Esophagus (tissue), 2 donors: ENCODE results near the gene FRMD1. TPM values are rescaled to one million over a fixed set of nuclear protein-coding genes. Genes with fewer than 3 reads are reported as not detected.

ENCODE experiments used
- H3K27ac ChIP-seq, 2 donors: one replicate each; pipeline ENCODE4 v1.5.1; 2013; ENCODE audit warnings: low read depth in 2 of 2, mild to moderate bottlenecking in 2 of 2, inconsistent platforms in 1 of 2, low read length in 1 of 2, moderate library complexity in 1 of 2
- H3K27me3 ChIP-seq, 2 donors: one replicate each; pipeline ENCODE4 v1.6.1; 2013; ENCODE audit warnings: low read length in 2 of 2, control low read depth in 1 of 2, mild to moderate bottlenecking in 1 of 2; ENCODE audit not compliant: insufficient read depth in 2 of 2, control insufficient read depth in 1 of 2
- H3K36me3 ChIP-seq, 2 donors: one replicate each; pipeline ENCODE4 v1.6.1; 2013; ENCODE audit warnings: low read length in 1 of 2; ENCODE audit not compliant: control insufficient read depth in 2 of 2, insufficient read depth in 2 of 2
- H3K4me1 ChIP-seq, 2 donors: one replicate each; pipeline ENCODE4 v1.6.1; 2013; ENCODE audit warnings: low read length in 1 of 2; ENCODE audit not compliant: control insufficient read depth in 2 of 2, insufficient read depth in 2 of 2
- H3K4me3 ChIP-seq, 2 donors: one replicate each; pipeline ENCODE4 v1.5.1; 2013; ENCODE audit warnings: low read length in 2 of 2, mild to moderate bottlenecking in 2 of 2, low read depth in 1 of 2, moderate library complexity in 1 of 2
- H3K9me3 ChIP-seq, 2 donors: one replicate each; pipeline ENCODE4 v1.6.1; 2013; ENCODE audit warnings: mild to moderate bottlenecking in 2 of 2, low read depth in 1 of 2, low read length in 1 of 2, moderate library complexity in 1 of 2; ENCODE audit not compliant: control insufficient read depth in 2 of 2, insufficient read depth in 1 of 2
- WGBS, 2 donors: extraction: QIAGEN DNeasy Blood & Tissue Kit; methylation state at CpG; one replicate each; pipeline ENCODE4 v1.1.7; 2013; 5-methylcytosine and 5-hydroxymethylcytosine counted together
- polyA plus RNA-seq, 2 donors: library from polyadenylated mRNA; stranded (reverse); fragments of 200-250 nt; gene quantifications; one replicate each; pipeline ENCODE4 v1.2.3, GENCODE V29; 2013
- donor health status: healthy with polysubstance abuse.
- donor health status: Bipolar disorder and iron deficiency.

Gene FRMD1
- polyA plus RNA-seq, 2 donors, result 0.02 TPM

- no peaks in the 10 kb centered on the region for H3K9me3 ChIP-seq
- H3K4me3 ChIP-seq, result no peak overlapping the region
- H3K27me3 ChIP-seq, result no peaks in the 10 kb centered on the region
- H3K4me1 ChIP-seq, result no peaks in the 10 kb centered on the region
- H3K36me3 ChIP-seq, result no peaks in the 10 kb centered on the region
- WGBS, 2 donors, result 77 to 81% methylated on average over 5 of the region's 5 CpGs
- H3K27ac ChIP-seq, result no peak overlapping the region
These were observed 57.4 kb downstream of the FRMD1 start for GRCh38 chr6:168021581-168021980.

DNA sequence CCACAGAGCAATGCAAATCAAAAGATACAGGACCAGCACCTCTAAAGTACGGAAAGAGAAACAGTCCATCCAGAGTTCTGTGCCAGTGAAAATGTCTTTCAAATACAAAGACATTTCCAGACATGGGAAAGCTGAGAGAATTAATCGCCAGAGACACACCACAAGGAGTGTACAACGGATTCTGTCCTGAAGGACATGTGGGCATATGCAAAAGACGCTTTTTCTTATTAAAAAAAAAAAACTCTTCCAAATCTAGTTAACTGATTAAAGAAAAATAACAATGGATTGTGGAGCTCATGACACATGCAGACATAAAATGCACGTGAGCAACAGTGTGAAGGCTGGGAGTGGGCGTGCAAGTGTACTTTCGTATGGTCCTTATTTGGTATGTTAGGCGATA is 58.8 kb downstream of the FRMD1 start:
- Histone ChIP-seq H3K4me1 (no peaks in the 10 kb centered on the region), H3K36me3 (no peaks in the 10 kb centered on the region), H3K4me3 (no peak overlapping the region), H3K27me3 (no peaks in the 10 kb centered on the region), H3K27ac (no peak overlapping the region), H3K9me3 (no peaks in the 10 kb centered on the region)
- 85 to 87% methylated on average over 8 of the region's 8 CpGs for WGBS, 2 donors

DNA sequence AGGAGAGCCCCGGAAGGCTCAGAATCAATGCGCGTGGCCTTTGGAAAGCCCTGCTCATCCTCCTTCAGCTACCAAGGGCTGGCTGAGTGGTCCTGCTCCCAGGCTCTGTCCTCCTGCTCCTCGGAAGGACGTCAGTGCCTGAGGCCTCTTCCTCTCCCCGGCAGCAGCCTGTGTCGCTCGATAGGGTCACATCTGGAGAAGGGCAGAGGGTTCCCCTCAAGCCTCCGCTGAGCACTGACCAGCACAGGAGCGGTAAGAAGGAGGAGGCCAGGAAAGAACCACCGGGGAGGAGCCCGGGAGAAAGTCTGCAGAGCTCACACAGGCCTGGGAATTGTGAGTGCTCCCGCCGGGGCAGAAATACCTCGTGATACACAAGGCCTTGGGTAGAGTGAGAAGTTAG is 60.3 kb downstream of the FRMD1 start:
- H3K27me3 ChIP-seq, result no peaks in the 10 kb centered on the region
- no peaks in the 10 kb centered on the region for H3K9me3 ChIP-seq
- H3K4me1 ChIP-seq, result no peaks in the 10 kb centered on the region
- H3K36me3 ChIP-seq, result no peaks in the 10 kb centered on the region
- 85 to 86% methylated on average over 15 of the region's 15 CpGs for WGBS, 2 donors
- H3K27ac ChIP-seq, result no peak overlapping the region
- no peak overlapping the region for H3K4me3 ChIP-seq

GRCh38 chr6:168017629-168018028 is 61.4 kb downstream of the FRMD1 start:
- Histone ChIP-seq H3K4me3 (no peak overlapping the region), H3K4me1 (no peaks in the 10 kb centered on the region), H3K36me3 (no peaks in the 10 kb centered on the region), H3K27me3 (no peaks in the 10 kb centered on the region), H3K9me3 (peaks cover 1 to 5% of the 10 kb centered on the region in 2 donors), H3K27ac (no peak overlapping the region)
- 58 to 60% methylated on average over 11 of the region's 11 CpGs for WGBS, 2 donors

GRCh38 chr6:168016721-168017525 is 62.1 kb downstream of the FRMD1 start:
- no peaks in the 10 kb centered on the region for H3K4me1 ChIP-seq
- H3K27me3 ChIP-seq, result no peaks in the 10 kb centered on the region
- WGBS, 2 donors, result 50 to 66% methylated on average over 18 of the region's 18 CpGs
- H3K9me3 ChIP-seq, result peaks cover 5 to 8% of the 10 kb centered on the region in 2 donors
- no peak overlapping the region for H3K27ac ChIP-seq
- no peak overlapping the region for H3K4me3 ChIP-seq
- H3K36me3 ChIP-seq, result no peaks in the 10 kb centered on the region

- Histone ChIP-seq H3K4me1 (no peaks in the 10 kb centered on the region), H3K9me3 (peaks cover 5 to 8% of the 10 kb centered on the region in 2 donors), H3K27me3 (no peaks in the 10 kb centered on the region), H3K36me3 (no peaks in the 10 kb centered on the region), H3K4me3 (no peak overlapping the region), H3K27ac (no peak overlapping the region)
- 79 to 87% methylated on average over 18 of the region's 18 CpGs for WGBS, 2 donors
These were observed 62.8 kb downstream of the FRMD1 start for GRCh38 chr6:168016176-168016620.

DNA sequence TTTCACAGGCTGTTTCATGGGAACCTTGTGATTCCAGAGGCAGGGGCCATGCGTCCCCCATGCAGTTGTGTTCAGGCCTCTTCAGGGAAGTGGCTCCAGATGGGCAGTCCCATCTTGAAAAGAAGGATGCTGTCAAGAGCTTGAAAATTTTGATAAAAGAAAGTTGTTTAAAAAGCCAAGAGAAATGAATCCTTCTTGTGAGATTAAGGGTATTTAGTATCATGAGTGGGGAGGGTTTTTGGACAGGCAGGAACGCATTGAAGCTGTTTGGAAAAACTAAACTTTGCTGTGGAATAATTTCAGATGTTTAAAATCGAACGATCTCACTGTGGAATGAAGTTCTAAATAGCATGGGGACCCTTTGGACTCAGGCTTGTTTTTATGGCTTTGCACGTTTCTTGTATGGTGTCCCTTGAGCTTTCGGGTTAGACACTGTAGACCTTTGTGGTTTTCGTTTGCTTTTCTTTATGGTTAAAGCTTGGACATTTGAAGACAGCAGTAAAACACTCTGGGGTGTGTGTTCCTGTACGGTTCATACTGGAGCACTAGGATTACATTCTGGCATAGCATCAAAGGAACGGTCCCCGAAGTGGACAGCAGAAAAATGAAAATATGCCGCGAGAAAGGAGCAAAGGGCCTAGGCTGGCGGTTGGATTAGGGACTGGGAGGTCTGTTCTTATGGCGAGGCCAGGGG is 63.4 kb downstream of the FRMD1 start:
- no peaks in the 10 kb centered on the region for H3K4me1 ChIP-seq
- H3K9me3 ChIP-seq, result peaks cover 5 to 8% of the 10 kb centered on the region in 2 donors
- H3K36me3 ChIP-seq, result no peaks in the 10 kb centered on the region
- H3K27ac ChIP-seq, result no peak overlapping the region
- 71 to 72% methylated on average over 14 of the region's 14 CpGs for WGBS, 2 donors
- H3K27me3 ChIP-seq, result no peaks in the 10 kb centered on the region
- no peak overlapping the region for H3K4me3 ChIP-seq

- Histone ChIP-seq H3K4me1 (no peaks in the 10 kb centered on the region), H3K4me3 (no peak overlapping the region), H3K27me3 (no peaks in the 10 kb centered on the region), H3K27ac (no peak overlapping the region), H3K36me3 (no peaks in the 10 kb centered on the region), H3K9me3 (peaks cover 5 to 8% of the 10 kb centered on the region in 2 donors)
- WGBS, 2 donors, result 90 to 91% methylated on average over 4 of the region's 4 CpGs
These were observed 64.0 kb downstream of the FRMD1 start for GRCh38 chr6:168015009-168015408.

DNA sequence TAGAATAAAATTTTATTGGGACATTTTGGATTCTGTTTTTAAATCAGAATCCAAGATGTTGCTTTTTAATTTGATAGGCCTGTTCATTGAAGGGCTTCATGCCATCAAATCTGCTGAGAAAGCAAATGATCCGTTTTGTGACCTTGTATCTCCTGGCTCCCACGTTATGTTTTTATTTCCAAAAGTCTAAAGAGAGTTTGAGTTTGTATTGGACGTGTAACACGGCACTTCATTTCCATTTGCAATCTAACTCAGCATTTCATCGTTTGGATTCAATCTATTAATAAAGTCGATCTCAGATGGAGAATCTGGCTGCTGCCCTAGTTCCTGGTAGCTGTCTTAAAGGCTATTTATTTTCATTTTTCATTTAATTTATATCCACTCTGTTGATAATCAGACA is 64.6 kb downstream of the FRMD1 start:
- H3K27ac ChIP-seq, result no peak overlapping the region
- no peak overlapping the region for H3K4me3 ChIP-seq
- H3K36me3 ChIP-seq, result no peaks in the 10 kb centered on the region
- H3K4me1 ChIP-seq, result no peaks in the 10 kb centered on the region
- H3K9me3 ChIP-seq, result peaks cover 5 to 8% of the 10 kb centered on the region in 2 donors
- no peaks in the 10 kb centered on the region for H3K27me3 ChIP-seq
- WGBS, 2 donors, result 59 to 68% methylated on average over 6 of the region's 6 CpGs
